ENCODE data around the gene EPB41L2. TPM values are rescaled to one million over a fixed set of nuclear protein-coding genes. Genes with fewer than 3 reads are reported as not detected.

The EPB41L2 gene
- total and polyA plus RNA-seq, 2 experiments from 2014 or later, result 76.2 to 91.7 TPM

DNA sequence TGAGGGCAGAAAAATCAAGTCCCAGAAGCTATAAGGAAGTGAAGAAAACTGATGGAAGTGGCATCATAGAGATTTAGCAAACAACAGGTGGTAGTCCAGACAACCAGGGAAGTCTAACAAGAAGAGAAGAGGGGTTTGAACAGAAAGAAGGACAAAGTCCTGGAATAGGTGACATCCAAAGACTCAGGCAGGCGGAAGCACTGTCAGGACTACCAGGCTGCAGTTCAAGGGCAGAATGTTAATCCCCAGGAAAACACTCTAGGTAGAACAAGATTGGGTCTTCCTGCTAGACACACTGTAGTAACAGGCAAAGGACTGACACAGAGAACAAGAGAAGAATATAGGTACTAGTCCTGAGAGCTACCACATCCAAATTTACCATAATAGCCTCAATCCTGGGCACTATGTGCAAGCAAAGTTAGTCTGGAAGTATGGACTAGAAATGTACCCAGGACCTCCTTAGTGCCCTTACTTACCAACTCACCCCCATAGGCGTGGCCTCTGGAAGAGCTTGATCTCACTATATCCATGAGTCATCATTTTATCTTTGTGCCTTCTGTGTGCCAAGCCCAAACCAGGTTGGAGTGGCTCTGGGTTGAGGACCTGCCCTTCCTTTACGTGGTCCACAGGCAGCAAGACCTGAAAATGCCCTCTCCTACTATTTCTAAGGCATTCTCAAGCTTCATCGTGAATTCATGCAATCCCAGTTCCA lies 2.2 kb upstream of the EPB41L2 start:
- peaks cover 23% of the 10 kb centered on the region for H3K27me3 ChIP-seq (ENCODE audit: insufficient read depth)
- H3K79me2 ChIP-seq (replicated peaks; ENCODE audit: insufficient read depth), result peaks cover 20% of the 10 kb centered on the region
- no peak overlapping the region for H3K4me3 Mint-ChIP-seq
- no peaks in the 10 kb centered on the region for H3K36me3 ChIP-seq (ENCODE audit: insufficient read depth)
- peaks cover 3% of the 10 kb centered on the region; the same call in 1 of the 2 replicates for H3F3A ChIP-seq (replicated peaks; ENCODE audit: low read depth)
- H4K20me1 ChIP-seq (replicated peaks; ENCODE audit: insufficient read depth), result no peaks in the 10 kb centered on the region
- H3K4me3 ChIP-seq, result no peak overlapping the region
- peaks cover 1% of the 10 kb centered on the region for H3K27me3 Mint-ChIP-seq (ENCODE audit: insufficient read depth, low read depth, poor library complexity)
- peaks cover 15% of the 10 kb centered on the region for H3K4me1 ChIP-seq (ENCODE audit: insufficient read depth)
- H3K36me3 Mint-ChIP-seq (ENCODE audit: low read depth), result no peaks in the 10 kb centered on the region; the same call in 2 of the 3 replicates
- TF ChIP-seq EZH2 (IDR thresholded peaks at IDR 0.05; ENCODE audit: low read depth, unreplicated experiment) (no peak), EZH2phosphoT487 (IDR thresholded peaks at IDR 0.05; ENCODE audit: unreplicated experiment) (no peak), STAT1 (IDR thresholded peaks at IDR 0.05; ENCODE audit: unreplicated experiment) (no peak), POLR2AphosphoS5 (IDR thresholded peaks at IDR 0.05; ENCODE audit: low read depth) (no peak), ZNF114 (CRISPR knock-in tag; IDR thresholded peaks at IDR 0.05) (no peak), JUNB (IDR thresholded peaks at IDR 0.05; ENCODE audit: unreplicated experiment) (no peak), ZNF331 (CRISPR knock-in tag; IDR thresholded peaks at IDR 0.05; ENCODE audit: low read depth) (no peak), CREB1 (CRISPR knock-in tag; IDR thresholded peaks at IDR 0.05; ENCODE audit: low read depth) (no peak), NANOG (IDR thresholded peaks at IDR 0.05; ENCODE audit: borderline replicate concordance) (no peak)
- TF ChIP-seq, protein P1, sequence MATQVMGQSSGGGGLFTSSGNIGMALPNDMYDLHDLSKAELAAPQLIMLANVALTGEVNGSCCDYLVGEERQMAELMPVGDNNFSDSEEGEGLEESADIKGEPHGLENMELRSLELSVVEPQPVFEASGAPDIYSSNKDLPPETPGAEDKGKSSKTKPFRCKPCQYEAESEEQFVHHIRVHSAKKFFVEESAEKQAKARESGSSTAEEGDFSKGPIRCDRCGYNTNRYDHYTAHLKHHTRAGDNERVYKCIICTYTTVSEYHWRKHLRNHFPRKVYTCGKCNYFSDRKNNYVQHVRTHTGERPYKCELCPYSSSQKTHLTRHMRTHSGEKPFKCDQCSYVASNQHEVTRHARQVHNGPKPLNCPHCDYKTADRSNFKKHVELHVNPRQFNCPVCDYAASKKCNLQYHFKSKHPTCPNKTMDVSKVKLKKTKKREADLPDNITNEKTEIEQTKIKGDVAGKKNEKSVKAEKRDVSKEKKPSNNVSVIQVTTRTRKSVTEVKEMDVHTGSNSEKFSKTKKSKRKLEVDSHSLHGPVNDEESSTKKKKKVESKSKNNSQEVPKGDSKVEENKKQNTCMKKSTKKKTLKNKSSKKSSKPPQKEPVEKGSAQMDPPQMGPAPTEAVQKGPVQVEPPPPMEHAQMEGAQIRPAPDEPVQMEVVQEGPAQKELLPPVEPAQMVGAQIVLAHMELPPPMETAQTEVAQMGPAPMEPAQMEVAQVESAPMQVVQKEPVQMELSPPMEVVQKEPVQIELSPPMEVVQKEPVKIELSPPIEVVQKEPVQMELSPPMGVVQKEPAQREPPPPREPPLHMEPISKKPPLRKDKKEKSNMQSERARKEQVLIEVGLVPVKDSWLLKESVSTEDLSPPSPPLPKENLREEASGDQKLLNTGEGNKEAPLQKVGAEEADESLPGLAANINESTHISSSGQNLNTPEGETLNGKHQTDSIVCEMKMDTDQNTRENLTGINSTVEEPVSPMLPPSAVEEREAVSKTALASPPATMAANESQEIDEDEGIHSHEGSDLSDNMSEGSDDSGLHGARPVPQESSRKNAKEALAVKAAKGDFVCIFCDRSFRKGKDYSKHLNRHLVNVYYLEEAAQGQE (IDR thresholded peaks at IDR 0.05; ENCODE audit: unreplicated experiment), result no peak
- TF ChIP-seq, protein P2, sequence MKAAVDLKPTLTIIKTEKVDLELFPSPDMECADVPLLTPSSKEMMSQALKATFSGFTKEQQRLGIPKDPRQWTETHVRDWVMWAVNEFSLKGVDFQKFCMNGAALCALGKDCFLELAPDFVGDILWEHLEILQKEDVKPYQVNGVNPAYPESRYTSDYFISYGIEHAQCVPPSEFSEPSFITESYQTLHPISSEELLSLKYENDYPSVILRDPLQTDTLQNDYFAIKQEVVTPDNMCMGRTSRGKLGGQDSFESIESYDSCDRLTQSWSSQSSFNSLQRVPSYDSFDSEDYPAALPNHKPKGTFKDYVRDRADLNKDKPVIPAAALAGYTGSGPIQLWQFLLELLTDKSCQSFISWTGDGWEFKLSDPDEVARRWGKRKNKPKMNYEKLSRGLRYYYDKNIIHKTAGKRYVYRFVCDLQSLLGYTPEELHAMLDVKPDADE (IDR thresholded peaks at IDR 0.05), result no peak
- TF ChIP-seq, protein P3, sequence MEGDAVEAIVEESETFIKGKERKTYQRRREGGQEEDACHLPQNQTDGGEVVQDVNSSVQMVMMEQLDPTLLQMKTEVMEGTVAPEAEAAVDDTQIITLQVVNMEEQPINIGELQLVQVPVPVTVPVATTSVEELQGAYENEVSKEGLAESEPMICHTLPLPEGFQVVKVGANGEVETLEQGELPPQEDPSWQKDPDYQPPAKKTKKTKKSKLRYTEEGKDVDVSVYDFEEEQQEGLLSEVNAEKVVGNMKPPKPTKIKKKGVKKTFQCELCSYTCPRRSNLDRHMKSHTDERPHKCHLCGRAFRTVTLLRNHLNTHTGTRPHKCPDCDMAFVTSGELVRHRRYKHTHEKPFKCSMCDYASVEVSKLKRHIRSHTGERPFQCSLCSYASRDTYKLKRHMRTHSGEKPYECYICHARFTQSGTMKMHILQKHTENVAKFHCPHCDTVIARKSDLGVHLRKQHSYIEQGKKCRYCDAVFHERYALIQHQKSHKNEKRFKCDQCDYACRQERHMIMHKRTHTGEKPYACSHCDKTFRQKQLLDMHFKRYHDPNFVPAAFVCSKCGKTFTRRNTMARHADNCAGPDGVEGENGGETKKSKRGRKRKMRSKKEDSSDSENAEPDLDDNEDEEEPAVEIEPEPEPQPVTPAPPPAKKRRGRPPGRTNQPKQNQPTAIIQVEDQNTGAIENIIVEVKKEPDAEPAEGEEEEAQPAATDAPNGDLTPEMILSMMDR (conservative IDR thresholded peaks at IDR 0.05; ENCODE audit: low read depth in 2 of 2), result no peak
- TF ChIP-seq, protein P4, sequence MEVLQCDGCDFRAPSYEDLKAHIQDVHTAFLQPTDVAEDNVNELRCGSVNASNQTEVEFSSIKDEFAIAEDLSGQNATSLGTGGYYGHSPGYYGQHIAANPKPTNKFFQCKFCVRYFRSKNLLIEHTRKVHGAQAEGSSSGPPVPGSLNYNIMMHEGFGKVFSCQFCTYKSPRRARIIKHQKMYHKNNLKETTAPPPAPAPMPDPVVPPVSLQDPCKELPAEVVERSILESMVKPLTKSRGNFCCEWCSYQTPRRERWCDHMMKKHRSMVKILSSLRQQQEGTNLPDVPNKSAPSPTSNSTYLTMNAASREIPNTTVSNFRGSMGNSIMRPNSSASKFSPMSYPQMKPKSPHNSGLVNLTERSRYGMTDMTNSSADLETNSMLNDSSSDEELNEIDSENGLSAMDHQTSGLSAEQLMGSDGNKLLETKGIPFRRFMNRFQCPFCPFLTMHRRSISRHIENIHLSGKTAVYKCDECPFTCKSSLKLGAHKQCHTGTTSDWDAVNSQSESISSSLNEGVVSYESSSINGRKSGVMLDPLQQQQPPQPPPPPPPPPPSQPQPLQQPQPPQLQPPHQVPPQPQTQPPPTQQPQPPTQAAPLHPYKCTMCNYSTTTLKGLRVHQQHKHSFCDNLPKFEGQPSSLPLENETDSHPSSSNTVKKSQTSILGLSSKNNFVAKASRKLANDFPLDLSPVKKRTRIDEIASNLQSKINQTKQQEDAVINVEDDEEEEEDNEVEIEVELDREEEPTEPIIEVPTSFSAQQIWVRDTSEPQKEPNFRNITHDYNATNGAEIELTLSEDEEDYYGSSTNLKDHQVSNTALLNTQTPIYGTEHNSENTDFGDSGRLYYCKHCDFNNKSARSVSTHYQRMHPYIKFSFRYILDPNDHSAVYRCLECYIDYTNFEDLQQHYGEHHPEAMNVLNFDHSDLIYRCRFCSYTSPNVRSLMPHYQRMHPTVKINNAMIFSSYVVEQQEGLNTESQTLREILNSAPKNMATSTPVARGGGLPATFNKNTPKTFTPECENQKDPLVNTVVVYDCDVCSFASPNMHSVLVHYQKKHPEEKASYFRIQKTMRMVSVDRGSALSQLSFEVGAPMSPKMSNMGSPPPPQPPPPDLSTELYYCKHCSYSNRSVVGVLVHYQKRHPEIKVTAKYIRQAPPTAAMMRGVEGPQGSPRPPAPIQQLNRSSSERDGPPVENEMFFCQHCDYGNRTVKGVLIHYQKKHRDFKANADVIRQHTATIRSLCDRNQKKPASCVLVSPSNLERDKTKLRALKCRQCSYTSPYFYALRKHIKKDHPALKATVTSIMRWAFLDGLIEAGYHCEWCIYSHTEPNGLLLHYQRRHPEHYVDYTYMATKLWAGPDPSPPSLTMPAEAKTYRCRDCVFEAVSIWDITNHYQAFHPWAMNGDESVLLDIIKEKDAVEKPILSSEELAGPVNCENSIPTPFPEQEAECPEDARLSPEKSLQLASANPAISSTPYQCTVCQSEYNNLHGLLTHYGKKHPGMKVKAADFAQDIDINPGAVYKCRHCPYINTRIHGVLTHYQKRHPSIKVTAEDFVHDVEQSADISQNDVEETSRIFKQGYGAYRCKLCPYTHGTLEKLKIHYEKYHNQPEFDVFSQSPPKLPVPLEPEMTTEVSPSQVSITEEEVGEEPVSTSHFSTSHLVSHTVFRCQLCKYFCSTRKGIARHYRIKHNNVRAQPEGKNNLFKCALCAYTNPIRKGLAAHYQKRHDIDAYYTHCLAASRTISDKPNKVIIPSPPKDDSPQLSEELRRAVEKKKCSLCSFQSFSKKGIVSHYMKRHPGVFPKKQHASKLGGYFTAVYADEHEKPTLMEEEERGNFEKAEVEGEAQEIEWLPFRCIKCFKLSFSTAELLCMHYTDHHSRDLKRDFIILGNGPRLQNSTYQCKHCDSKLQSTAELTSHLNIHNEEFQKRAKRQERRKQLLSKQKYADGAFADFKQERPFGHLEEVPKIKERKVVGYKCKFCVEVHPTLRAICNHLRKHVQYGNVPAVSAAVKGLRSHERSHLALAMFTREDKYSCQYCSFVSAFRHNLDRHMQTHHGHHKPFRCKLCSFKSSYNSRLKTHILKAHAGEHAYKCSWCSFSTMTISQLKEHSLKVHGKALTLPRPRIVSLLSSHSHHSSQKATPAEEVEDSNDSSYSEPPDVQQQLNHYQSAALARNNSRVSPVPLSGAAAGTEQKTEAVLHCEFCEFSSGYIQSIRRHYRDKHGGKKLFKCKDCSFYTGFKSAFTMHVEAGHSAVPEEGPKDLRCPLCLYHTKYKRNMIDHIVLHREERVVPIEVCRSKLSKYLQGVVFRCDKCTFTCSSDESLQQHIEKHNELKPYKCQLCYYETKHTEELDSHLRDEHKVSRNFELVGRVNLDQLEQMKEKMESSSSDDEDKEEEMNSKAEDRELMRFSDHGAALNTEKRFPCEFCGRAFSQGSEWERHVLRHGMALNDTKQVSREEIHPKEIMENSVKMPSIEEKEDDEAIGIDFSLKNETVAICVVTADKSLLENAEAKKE (CRISPR knock-in tag; IDR thresholded peaks at IDR 0.05), result no peak
- no peak for ATAC-seq
- no peak overlapping the region for H3K4me2 ChIP-seq
- no peak for DNase-seq (ENCODE audit: low spot score)
- H3K27ac Mint-ChIP-seq, result no peak overlapping the region
- no peaks in the 10 kb centered on the region for H3K9me2 ChIP-seq (ENCODE audit: insufficient read depth)
- 0 out of 2 replicates have a peak overlapping the region, but pooled peaks have one; percentile 14 for H2AFZ ChIP-seq
- H3K4me1 Mint-ChIP-seq, result peaks cover 22% of the 10 kb centered on the region
- H3K9me3 Mint-ChIP-seq, result no peaks in the 10 kb centered on the region
- no peak overlapping the region for H3K27ac ChIP-seq (ENCODE audit: low read depth)

Data from GM23338 (cell line).